Activated CD4-positive, alpha-beta T cell treated with anti-CD3 and anti-CD28 coated beads for 24 hours (primary cell): ENCODE data around the gene TFIP11.

Experiments
- DNase-seq, 2 donors: peaks; one replicate each; pipeline ENCODE4 v3.0.0-alpha.2; 2020; ENCODE audit warnings: low read depth in 2 of 2

TFIP11 gene

DNA sequence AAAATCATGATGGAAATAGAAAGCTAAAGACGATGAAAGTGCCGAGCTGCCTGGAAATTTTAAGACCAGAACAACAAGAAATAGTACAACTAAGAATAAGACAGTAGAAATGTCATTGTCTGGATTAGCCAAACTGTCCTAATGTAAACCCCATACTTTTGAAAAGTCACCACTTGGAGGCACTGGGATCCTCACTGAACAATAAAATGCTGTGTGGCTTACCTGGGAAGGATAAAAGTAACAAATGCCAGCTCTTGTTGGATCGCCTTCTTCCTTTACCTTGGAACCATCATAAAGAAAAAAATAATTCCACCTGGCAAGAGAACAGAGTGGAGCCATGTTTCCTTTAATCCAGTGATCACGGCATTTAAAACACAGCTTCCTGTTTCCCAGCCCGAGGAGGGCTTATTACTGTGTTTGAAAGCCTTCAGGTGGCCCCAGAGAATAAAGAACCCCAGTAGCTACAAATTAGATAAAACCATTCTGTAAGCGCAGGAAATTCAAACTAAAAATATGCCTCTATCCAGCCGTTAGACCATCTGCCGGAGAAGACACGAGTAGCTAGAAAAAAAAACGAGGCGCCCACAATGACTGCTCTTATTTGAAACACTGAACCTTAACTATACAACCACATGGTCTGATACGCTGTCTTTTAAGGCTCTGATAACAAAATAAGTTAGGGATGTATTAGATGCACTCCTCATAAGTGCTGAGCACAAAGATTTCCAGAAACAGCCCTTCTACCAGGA is 33.1 kb downstream of the TFIP11 start:
- DNase-seq, result no peak

- DNase-seq, result no peak
Observed at GRCh38 chr22:26477341-26477731, 34.9 kb downstream of the TFIP11 start.

DNA sequence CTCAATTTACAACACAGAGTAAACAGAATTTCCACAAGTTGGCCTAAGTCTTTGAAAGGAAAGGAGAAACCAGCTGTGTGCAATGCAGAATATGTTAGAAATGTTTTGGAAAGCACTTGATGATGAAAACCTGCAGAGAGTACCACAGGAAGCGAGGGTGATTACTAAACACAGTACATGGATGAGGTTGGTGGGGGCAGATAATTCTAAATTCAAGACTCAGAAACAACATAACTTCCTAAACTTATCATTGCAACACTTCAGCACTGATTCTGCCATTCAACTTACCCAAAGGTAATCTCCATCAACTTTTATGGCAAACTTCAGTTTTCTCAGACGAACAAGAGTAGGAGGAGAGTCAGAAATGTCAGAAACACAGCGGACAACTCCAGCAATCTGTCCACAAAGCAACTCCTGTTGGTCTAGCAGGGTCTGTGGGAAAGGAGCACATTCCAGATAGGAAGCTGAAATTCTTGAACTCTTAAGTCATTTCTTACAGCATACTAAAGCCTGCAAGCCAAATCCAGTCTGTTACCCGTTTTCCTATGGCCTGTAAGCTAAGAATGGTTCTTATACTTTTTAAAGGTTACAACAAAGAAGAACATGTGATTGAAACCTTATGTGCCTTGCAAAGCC is 35.5 kb downstream of the TFIP11 start:
- DNase-seq, result no peak

DNA sequence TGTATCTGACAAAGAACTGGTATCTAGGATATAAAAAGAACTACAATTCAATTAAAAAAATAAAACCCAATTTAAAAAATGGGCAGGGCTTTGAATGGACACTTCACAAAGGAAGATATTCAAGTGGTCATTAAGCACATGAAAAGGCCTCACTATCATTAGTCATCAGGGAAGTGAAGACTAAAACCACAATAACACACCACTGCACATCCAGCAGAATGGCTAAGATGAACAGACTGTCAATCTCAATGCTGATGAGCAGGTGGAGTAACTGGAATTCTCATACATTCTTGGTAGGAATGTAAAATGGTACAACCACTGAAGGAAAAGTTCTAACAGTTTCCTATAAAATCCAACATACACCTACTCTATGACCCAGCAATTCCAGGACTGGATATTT is 37.6 kb downstream of the TFIP11 start:
- no peak for DNase-seq

DNA sequence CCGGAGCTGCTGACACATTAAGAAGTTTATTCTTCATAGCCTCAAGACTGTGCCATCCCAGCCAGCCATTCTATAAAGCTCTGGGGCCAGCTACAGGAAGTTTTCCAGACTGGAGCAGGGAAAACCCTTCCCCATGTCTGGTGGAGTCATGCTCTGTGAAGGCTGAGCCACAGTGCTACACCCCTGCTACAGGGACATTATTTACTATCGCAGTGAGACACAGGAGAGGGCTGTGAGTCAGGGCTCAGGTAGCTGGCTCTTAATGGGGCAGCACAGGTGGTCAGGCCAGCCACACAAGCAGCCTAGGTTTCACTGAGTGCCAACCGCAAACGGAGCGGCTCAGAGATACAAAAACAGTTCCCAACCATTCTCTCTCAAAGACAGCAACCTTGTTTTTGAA is 40.8 kb downstream of the TFIP11 start:
- DNase-seq, result no peak

GRCh38 chr22:26470807-26471206 is 41.5 kb downstream of the TFIP11 start:
- DNase-seq, result no peak

DNA sequence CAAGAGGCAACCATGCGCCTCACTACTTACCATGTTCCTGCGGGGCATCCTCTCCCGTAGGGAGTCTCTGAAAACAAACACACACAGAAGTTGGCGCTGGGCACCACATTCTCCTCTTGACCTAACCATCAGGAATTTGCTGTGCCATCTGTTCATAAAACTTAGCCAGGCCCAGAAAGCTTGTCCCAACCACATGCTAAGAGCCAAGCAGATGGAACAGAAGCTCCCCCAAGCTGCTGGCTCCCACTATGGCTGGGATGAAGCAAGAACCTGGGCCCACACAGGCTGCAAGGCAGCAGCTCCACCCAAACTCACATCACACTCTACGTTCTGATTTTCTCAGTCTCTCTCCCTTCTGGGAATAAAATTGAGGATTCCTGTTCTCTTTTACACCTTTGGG is 46.1 kb downstream of the TFIP11 start:
- no peak for DNase-seq

DNA sequence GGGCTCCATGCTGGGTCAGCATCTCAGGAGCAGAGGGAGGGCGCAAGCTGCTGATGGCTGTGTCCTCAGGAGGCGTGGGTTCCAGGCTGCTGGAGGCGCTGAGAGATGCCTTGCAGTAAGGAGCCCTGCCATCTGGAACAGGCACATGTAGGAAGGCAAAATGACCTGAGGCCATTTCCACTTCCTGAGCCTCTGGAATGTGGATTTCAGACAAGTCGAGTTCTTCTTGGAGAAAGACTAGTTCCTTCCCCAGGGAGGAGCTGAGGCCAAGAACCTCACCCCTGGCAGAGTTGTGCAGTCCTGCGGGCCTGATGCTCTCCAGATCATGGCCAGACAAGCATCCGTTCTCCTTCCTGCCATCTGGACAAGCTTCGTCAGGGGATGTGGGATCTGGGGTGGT is 48.0 kb downstream of the TFIP11 start:
- DNase-seq, result no peak

- DNase-seq, result no peak
Observed at GRCh38 chr22:26463688-26464087, 48.6 kb downstream of the TFIP11 start.

DNA sequence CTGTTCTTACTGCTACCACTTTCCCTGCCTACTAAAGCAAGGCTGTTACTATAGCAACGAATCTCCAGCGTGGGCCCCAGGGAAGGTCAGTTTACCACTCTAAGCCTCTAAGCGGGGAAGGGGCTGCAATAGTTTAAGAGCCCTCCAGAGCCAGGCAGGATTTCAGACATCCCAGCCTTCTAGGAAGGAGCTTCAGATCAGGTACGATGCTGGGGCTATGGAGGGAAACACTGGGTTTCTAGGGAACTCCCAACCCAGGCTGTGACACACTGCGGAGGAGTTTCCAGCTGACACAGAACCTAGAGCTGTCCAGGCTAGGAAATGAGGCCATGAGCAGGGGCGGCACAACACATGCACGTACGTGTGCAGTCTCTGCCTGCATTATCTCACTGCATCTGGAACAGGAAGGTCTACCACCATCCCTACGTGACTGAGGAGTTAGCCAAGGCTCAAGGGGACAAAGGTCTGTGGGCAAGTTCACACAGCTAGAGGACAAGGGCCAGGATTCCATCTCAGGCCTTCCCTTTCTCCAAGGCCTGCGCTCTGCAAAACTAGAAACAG is 49.1 kb downstream of the TFIP11 start:
- no peak for DNase-seq

GRCh38 chr22:26462641-26463040 is 49.6 kb downstream of the TFIP11 start:
- DNase-seq, result no peak

DNA sequence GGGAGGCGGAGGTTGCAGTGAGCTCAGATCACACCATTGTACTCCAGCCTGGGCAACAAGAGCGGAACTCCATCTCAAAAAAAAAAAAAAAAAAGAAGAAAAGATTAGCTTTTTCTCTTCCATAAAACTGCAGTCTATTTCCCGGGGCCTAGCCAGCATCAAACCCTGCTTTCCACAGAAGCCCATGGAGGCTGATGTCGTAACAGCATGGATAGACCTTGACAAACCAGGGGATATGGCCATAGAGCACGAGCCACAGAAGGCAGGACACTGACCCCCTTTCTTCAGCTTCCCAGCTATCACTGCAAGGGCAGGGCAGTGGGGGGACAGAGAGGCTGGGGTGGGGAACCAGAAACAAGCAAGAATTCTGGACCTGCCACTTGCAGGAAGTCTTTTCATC is 50.2 kb downstream of the TFIP11 start:
- no peak for DNase-seq

DNA sequence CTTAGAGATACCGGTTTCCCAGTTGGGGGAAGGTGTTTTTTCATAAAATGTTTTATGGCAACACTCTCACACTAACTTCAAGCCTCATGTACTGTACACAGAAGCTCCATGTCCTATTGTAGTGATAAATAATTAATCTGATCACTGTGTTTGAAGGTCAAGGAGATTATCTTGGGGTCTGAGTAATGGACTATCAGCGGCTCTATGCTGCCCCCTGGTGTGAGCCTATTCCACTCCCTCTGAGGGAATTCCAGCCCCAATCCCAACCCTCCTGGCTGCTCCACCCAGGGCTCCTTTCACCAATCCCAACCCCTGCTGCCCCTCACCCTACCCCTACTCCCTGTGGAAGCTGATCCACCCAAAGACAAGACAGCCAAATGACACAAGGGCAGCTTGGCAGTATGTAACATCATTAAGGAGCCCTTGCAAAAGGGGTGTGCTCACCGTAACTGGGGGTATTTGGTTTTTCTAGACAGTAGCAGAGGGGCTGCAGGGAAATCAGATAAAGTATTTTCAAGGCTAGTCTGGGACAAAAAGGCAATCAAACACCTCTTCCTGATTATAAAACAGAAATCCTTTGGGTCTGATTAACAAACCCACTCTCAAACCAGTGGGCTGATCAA is 51.0 kb downstream of the TFIP11 start:
- DNase-seq, result peak; percentile 29 to 34

DNA sequence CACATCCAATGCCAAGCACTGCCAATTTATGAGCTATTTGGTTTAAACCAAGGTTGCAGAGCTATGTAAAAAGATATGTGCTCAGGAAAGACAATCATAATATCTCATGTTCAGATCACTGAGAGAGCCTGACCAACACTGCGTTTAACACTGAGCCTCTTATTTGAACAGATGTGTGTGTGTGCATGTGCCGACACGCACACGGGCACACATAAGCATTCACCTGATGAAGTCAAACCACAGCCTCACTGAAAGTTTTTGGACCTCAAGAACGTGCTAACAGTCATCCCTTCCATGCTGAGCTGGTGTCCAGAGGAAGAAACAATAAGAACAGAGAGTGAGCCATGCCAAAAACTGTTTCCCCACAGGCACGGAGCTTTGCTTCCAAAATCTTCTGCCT is 52.1 kb downstream of the TFIP11 start:
- no peak for DNase-seq

DNA sequence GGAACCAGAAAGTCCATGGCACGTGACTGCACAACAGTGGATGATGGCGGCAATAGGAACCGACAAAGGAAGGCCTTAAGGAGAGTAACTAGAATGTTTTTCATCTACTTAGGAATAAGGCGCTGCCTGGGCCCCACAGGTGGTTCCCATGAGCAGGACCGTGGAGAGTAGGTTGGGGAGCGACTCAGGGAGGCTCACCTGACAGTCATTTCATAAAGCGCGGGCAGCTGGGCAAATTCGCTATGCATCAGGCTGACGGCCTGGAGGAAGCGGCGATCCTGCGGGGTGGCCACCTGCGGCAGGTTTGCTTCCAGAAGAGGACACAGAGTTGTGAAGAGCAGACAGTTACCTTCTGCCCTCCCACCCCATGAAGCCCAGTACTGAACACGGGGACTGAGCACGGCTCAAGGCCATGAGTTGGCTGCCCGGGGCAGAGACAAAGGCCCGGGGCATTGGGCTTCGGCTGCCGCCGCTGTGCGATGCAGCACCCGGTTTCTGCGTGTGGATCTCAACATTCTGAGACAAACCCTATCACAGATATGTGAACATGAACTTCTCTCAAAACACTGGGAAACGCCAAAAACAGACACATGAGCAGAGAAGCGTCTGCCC is 54.5 kb downstream of the TFIP11 start:
- DNase-seq, result no peak

- no peak for DNase-seq
Observed at GRCh38 chr22:26453812-26454500, 58.3 kb downstream of the TFIP11 start.

GRCh38 chr22:26453216-26453615 is 59.1 kb downstream of the TFIP11 start:
- DNase-seq, result no peak

- no peak for DNase-seq
Observed at GRCh38 chr22:26452236-26453016, 59.8 kb downstream of the TFIP11 start.

DNA sequence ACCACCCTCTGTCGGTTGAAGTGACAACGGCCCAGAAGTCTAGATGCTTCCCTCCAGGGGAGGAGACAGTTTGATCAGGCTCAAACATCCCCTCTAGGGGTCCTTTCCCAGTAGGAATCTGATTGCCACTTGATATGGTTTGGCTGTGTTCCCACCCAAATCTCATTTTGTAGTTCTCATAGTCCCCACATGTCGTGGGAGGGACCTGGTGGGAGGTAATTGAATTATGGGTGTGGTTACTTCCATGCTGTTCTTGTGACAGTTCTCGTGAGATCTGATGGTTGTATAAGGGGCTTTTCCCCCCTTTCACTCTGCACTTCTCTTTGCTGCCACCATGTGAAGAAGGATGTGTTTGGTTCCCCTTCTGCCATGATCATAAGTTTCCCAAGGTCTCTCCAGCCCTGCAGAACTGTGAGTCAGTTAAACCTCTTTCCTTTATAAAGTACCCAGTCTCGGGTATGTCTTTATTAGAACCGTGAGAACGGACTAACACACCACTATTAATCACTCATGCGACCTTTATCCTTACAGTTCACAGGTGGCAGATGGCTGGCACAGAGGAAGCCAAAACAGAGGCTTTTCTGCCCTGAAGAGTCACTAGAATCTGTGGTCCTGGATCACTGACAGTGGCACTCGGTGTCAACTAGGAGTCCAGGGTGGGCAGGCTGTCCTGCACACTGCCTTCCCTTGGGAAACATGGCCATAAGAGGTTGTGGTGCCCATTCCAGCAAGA is 61.7 kb downstream of the TFIP11 start:
- DNase-seq, result no peak

DNA sequence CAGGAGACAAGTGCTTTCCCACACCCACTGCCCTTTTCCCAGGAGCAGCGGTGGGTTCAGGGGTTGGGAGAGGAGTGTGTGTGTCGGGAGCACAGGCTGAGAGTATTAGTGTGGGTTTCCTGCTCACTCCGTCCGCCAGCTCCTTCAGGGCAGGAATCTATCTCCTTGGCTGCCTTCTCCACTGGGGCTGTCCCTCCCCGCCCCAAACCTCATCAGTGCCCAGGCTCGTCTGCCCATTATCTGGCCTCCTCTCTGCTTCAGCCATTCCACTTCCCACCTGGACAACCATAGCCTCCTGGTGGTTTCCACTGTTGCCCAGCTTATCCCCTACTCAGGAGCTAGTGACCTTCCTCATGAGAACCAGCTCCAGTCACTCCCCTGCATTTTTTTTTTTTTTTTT is 63.3 kb downstream of the TFIP11 start:
- DNase-seq, result no peak
